Gastrocnemius medialis (tissue), 4 donors: ENCODE results near the gene TEKT5. TPM values are rescaled to one million over a fixed set of nuclear protein-coding genes. Genes with fewer than 3 reads are reported as not detected.

Experiments
- ATAC-seq, 2 donors: fragments of 150-250 bp; one replicate each; pipeline ENCODE4 v1.9.1; 2016
- DNase-seq, 2 donors: peaks; one replicate each; pipeline ENCODE4 v3.0.0-alpha.2; 2019
- H3K27ac ChIP-seq, 4 donors: fragments of 200-600 bp; sonication (generic); 1 replicate in 1 of 4; 2 replicates in 3 of 4; pipeline ENCODE4 v1.5.1; 2016 to 2018; ENCODE audit warnings: mild to moderate bottlenecking in 2 of 4, moderate library complexity in 1 of 4
- H3K27me3 ChIP-seq, 3 donors: fragments of 200-600 bp; sonication (generic) in 2 of 3; 1 replicate in 1 of 3; 2 replicates in 2 of 3; pipeline versions ENCODE4 v1.5.1 to v1.6.0; 2016 to 2019; ENCODE audit warnings: mild to moderate bottlenecking in 1 of 3, moderate library complexity in 1 of 3
- H3K36me3 ChIP-seq, 2 donors: fragments of 200-600 bp; sonication (generic) in 1 of 2; one replicate each; pipeline ENCODE4 v1.5.1; 2017 to 2018
- H3K4me1 ChIP-seq, 2 donors: fragments of 200-600 bp; sonication (generic) in 1 of 2; one replicate each; pipeline ENCODE4 v1.5.1; 2016 to 2017; ENCODE audit warnings: mild to moderate bottlenecking in 2 of 2
- H3K4me3 ChIP-seq, 4 donors: fragments of 200-600 bp; sonication (generic) in 3 of 4; 1 replicate in 1 of 4; 2 replicates in 3 of 4; pipeline ENCODE4 v1.5.1; 2016 to 2019; ENCODE audit warnings: mild to moderate bottlenecking in 2 of 4
- H3K9me3 ChIP-seq, 3 donors: fragments of 200-600 bp; sonication (generic) in 2 of 3; 1 replicate in 1 of 3; 2 replicates in 2 of 3; pipeline ENCODE4 v1.5.1; 2016 to 2019
- CTCF ChIP-seq, 5 experiments: fragments of 450-650 bp in 3 of 5; fragments of 200-600 bp in 2 of 5; sonication (generic) in 2 of 5; IDR thresholded peaks in 4 of 5; conservative IDR thresholded peaks in 1 of 5; 1 replicate in 4 of 5; 2 replicates in 1 of 5; pipeline ENCODE4 v1.5.1; 2016 to 2019; ENCODE audit warnings: antibody characterized with exemption in 5 of 5, mild to moderate bottlenecking in 3 of 5, moderate library complexity in 3 of 5
- POLR2A ChIP-seq, 2 donors: fragments of 450-650 bp; IDR thresholded peaks; one replicate each; pipeline ENCODE4 v1.6.1; 2017; ENCODE audit warnings: antibody characterized with exemption in 2 of 2, mild to moderate bottlenecking in 2 of 2, moderate library complexity in 2 of 2
- in situ Hi-C, 4 donors: fragments of 200-750 bp; cut with MboI; loops; one replicate each; pipeline versions ENCODE4 v1.15.0 to v1.8.0; 2017; ENCODE audit warnings: low sequenced_read_pairs in 4 of 4
- intact Hi-C: fragments of 100-400 bp; cut with DNase I; formaldehyde crosslinking; loops from one replicate; pipeline ENCODE4 v1.15.1; 2023; ENCODE audit warnings: low total_unique reads
- total RNA-seq, 4 donors: library from RNA; depleted of rRNA; stranded (reverse); fragments of >200 nt; gene quantifications; one replicate each; pipeline versions ENCODE4 v1.1.0 to v1.2.3, GENCODE V29; 2016

TEKT5 gene
- total RNA-seq, 4 donors from 2014 or later, result not detected

DNA sequence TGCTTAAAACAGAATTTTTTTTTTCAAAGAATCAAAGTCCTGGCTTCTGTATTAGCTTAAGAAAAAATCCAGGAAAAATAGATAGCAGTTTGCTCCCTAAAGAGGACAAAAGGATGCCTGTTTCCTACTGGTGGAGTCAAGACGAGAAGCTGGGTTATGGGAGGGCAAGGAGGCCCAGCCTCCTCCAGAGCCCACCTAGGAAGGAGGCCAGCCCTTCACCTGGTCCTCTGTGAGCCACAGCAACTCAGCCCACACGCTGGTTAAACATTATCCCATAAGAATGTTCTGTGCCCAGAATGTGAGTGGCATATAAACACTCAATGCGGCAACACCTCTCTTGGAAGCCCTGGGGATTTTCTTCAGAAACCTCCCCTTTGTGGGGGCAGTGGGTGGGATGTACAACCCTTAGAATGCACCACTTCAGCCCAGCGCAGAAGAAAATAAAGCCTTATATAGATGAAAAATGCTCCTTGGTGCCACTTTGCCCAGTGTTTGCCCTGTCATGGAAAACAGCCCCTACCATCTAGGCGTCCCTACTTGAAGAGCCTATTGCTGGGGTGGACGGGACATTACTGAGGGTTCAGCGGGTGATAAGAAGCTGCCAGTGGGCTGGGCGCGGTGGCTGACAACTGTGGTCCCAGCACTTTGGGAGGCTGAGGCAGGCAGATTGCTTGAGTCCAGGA is 48.0 kb downstream of the TEKT5 start:
- Histone ChIP-seq H3K36me3 (no peaks in the 10 kb centered on the region), H3K27me3 (no peaks in the 10 kb centered on the region), H3K9me3 (no peaks in the 10 kb centered on the region), H3K27ac (no peak overlapping the region), H3K4me1 (no peaks in the 10 kb centered on the region), H3K4me3 (no peak overlapping the region)
- intact Hi-C loops, result no loop called here
- in situ Hi-C loops, result no loop called here
- TF ChIP-seq CTCF (IDR thresholded peaks at IDR 0.05 in 4 of 5, conservative IDR thresholded peaks at IDR 0.05 in 1 of 5) (no peak), POLR2A (IDR thresholded peaks at IDR 0.05) (no peak)
- no peak for ATAC-seq
- DNase-seq, result no peak

GRCh38 chr16:10646228-10646580 is 48.5 kb downstream of the TEKT5 start:
- ATAC-seq (no peak), DNase-seq (no peak)
- Histone ChIP-seq H3K9me3 (no peaks in the 10 kb centered on the region), H3K36me3 (no peaks in the 10 kb centered on the region), H3K4me1 (no peaks in the 10 kb centered on the region), H3K27ac (no peak overlapping the region), H3K27me3 (no peaks in the 10 kb centered on the region), H3K4me3 (no peak overlapping the region)
- intact Hi-C loops, result no loop called here
- TF ChIP-seq POLR2A (IDR thresholded peaks at IDR 0.05) (no peak), CTCF (IDR thresholded peaks at IDR 0.05 in 4 of 5, conservative IDR thresholded peaks at IDR 0.05 in 1 of 5) (no peak)
- in situ Hi-C loops, result no loop called here

GRCh38 chr16:10644092-10644491 is 50.6 kb downstream of the TEKT5 start:
- DNase-seq (no peak), ATAC-seq (no peak)
- no peaks in the 10 kb centered on the region for H3K4me1 ChIP-seq
- in situ Hi-C loops, result no loop called here
- no peak overlapping the region for H3K4me3 ChIP-seq
- H3K27me3 ChIP-seq, result no peaks in the 10 kb centered on the region
- intact Hi-C loops, result no loop called here
- H3K9me3 ChIP-seq, result no peaks in the 10 kb centered on the region
- no peak overlapping the region for H3K27ac ChIP-seq
- H3K36me3 ChIP-seq, result no peaks in the 10 kb centered on the region
- no peak for TF ChIP-seq CTCF (IDR thresholded peaks at IDR 0.05 in 4 of 5, conservative IDR thresholded peaks at IDR 0.05 in 1 of 5)
- TF ChIP-seq POLR2A (IDR thresholded peaks at IDR 0.05), result no peak

GRCh38 chr16:10642964-10643363 is 51.8 kb downstream of the TEKT5 start:
- Histone ChIP-seq H3K36me3 (no peaks in the 10 kb centered on the region), H3K27me3 (no peaks in the 10 kb centered on the region), H3K4me3 (no peak overlapping the region), H3K9me3 (no peaks in the 10 kb centered on the region), H3K4me1 (no peaks in the 10 kb centered on the region), H3K27ac (no peak overlapping the region)
- no peak for TF ChIP-seq CTCF (IDR thresholded peaks at IDR 0.05 in 4 of 5, conservative IDR thresholded peaks at IDR 0.05 in 1 of 5)
- TF ChIP-seq POLR2A (IDR thresholded peaks at IDR 0.05), result no peak
- DNase-seq (no peak), ATAC-seq (no peak)
- in situ Hi-C loops, result no loop called here
- intact Hi-C loops, result no loop called here
